DMS153 treated with DMSO at 0.1 percent for 48 hours (cell line): ENCODE data around the gene TMEM271.

ENCODE experiments used
- DNase-seq: peaks from one replicate; lab custom pipeline; 2025; ENCODE audit not compliant: unreplicated experiment; lab: John Stamatoyannopoulos, UW

Gene TMEM271

GRCh38 chr4:581181-581580, 5.1 kb upstream of the TMEM271 start:
- no peak for DNase-seq

GRCh38 chr4:579543-580175, 3.6 kb upstream of the TMEM271 start:
- DNase-seq = no peak

GRCh38 chr4:578451-579443, 2.7 kb upstream of the TMEM271 start:
- DNase-seq = no peak

- no peak for DNase-seq
Measured at GRCh38 chr4:577499-578450, 1.7 kb upstream of the TMEM271 start.

- no peak for DNase-seq
Measured at GRCh38 chr4:576991-577498, 950 bp upstream of the TMEM271 start.

GRCh38 chr4:575281-576141, 584 bp downstream of the TMEM271 start:
- DNase-seq = no peak

GRCh38 chr4:574346-575161, 1.5 kb downstream of the TMEM271 start:
- no peak for DNase-seq

- no peak for DNase-seq
Measured at GRCh38 chr4:573122-573892, 2.8 kb downstream of the TMEM271 start.

- DNase-seq = no peak
Measured at GRCh38 chr4:572594-572993, 3.5 kb downstream of the TMEM271 start.

GRCh38 chr4:571838-572572, 4.1 kb downstream of the TMEM271 start:
- no peak for DNase-seq

GRCh38 chr4:570754-571153, 5.3 kb downstream of the TMEM271 start:
- no peak for DNase-seq

GRCh38 chr4:569958-570667, 6.0 kb downstream of the TMEM271 start:
- no peak for DNase-seq

- no peak for DNase-seq
Measured at GRCh38 chr4:568962-569361, 7.1 kb downstream of the TMEM271 start.

- no peak for DNase-seq
Measured at GRCh38 chr4:568351-568652, 7.8 kb downstream of the TMEM271 start.

GRCh38 chr4:567457-568350, 8.4 kb downstream of the TMEM271 start:
- no peak for DNase-seq
